GM12873 (cell line): ENCODE results near the gene KLHL6.

Experiments
- TF ChIP-seq, protein P1 (sequence below): IDR thresholded peaks from 2 replicates; pipeline ENCODE4 v1.5.1; 2012; ENCODE audit warnings: low read depth, mild to moderate bottlenecking, moderate library complexity, low read length, control low read depth; ENCODE audit not compliant: insufficient read depth; ENCODE audit errors: missing control alignments

KLHL6 gene, protein sequence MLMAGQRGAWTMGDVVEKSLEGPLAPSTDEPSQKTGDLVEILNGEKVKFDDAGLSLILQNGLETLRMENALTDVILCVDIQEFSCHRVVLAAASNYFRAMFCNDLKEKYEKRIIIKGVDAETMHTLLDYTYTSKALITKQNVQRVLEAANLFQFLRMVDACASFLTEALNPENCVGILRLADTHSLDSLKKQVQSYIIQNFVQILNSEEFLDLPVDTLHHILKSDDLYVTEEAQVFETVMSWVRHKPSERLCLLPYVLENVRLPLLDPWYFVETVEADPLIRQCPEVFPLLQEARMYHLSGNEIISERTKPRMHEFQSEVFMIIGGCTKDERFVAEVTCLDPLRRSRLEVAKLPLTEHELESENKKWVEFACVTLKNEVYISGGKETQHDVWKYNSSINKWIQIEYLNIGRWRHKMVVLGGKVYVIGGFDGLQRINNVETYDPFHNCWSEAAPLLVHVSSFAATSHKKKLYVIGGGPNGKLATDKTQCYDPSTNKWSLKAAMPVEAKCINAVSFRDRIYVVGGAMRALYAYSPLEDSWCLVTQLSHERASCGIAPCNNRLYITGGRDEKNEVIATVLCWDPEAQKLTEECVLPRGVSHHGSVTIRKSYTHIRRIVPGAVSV

GRCh38 chr3:183555541-183556081 lies at the start of gene KLHL6:
Gene KLHL6 (minus strand): TSS chr3:183555706. CDS start chr3:183555653, 53 bp downstream.
- TF ChIP-seq, protein P1, sequence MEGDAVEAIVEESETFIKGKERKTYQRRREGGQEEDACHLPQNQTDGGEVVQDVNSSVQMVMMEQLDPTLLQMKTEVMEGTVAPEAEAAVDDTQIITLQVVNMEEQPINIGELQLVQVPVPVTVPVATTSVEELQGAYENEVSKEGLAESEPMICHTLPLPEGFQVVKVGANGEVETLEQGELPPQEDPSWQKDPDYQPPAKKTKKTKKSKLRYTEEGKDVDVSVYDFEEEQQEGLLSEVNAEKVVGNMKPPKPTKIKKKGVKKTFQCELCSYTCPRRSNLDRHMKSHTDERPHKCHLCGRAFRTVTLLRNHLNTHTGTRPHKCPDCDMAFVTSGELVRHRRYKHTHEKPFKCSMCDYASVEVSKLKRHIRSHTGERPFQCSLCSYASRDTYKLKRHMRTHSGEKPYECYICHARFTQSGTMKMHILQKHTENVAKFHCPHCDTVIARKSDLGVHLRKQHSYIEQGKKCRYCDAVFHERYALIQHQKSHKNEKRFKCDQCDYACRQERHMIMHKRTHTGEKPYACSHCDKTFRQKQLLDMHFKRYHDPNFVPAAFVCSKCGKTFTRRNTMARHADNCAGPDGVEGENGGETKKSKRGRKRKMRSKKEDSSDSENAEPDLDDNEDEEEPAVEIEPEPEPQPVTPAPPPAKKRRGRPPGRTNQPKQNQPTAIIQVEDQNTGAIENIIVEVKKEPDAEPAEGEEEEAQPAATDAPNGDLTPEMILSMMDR = no peak

DNA sequence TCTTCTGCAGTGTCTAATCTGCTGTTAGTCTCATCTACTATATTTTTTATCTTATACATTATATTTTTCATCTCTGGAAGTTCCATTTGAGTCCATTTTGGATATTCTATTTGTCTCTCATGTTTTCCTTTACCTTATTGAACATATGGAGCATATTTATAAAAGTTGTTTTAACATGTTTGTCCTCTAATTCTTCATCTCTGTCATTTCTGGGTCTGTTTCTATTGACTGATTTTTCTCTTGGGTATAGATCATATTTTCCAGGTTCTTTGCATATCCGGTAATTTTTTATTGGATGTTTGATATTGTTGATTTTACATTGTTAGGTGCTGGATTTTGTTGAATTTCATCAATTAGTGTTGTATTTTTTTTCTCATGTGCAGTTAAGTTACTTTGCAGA lies 42.5 kb upstream of the KLHL6 start:
- TF ChIP-seq, protein P1 = no peak

- TF ChIP-seq, protein P1 = no peak
These were observed 39.1 kb upstream of the KLHL6 start for GRCh38 chr3:183594636-183595035.

DNA sequence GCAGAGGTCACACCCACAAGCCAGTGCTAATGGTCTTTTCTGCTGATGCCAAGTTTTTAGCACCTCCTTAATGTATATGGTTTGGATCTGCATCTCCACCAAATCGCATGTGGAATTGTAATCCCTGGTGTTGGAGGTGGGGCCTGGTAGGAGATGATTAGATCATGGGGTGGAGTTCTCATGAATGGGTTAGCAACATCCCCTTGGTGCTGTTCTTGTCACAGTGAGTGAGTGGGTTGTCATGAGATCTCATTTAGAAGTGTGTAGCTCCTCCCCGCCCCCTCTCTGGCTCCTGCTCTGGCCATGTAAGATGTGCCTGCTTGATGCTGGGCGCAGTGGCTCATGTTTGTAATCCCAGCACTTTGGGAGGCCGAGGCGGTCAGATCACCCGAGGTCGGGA lies 37.3 kb upstream of the KLHL6 start:
- TF ChIP-seq, protein P1 = no peak

GRCh38 chr3:183591881-183592521 lies 36.5 kb upstream of the KLHL6 start:
- TF ChIP-seq, protein P1 = peak; percentile 29

- TF ChIP-seq, protein P1 = no peak
These were observed 34.9 kb upstream of the KLHL6 start for GRCh38 chr3:183590442-183590841.

- TF ChIP-seq, protein P1 = no peak
These were observed 31.8 kb upstream of the KLHL6 start for GRCh38 chr3:183587336-183587735.
